ENCODE measurements around the gene METTL2B.

METTL2B gene

DNA sequence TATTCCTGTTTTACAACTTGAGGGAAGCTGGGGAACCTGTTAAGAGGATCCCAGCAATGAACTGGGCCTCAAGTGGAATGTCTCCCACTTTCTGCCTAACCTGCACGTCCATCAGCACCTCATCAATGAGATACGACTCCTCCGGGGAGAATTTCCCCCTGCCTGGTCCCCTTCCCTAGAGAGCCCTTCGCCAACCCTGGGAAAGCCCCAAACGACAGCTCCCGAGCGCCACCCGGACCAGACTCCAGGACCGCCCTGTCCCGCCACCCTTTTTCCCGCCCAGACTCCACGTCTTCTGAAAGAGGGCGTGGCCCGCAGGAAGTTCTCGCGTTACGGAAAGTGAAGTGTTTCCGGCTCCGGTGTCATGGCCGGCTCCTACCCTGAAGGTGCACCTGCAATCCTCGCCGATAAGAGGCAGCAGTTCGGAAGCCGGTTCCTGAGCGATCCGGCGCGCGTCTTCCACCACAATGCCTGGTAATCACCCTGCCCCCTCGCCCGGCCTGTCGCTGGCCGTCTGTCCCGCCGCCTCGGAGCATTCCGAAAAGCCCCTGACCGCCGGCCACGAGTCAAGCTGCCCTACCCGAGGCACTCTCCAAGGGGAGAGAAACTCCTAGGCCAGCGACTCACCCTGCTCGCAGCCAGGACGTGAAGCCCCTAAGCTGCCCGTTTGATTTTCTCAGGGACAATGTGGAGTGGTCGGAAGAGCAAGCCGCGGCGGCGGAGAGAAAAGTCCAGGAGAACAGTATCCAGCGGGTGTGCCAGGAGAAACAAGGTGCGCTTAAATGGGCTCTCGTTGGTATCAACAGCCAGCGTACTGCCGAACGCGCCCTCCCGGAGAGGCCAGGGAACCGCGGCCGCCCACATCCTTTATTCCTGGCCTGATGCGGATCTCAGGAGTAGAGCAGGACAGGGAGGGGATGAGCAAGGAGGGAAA is at the start of gene METTL2B:
Gene METTL2B, plus strand, starts transcription at position 347 of the 934 bp plus-strand sequence. Its CDS starts 18 bp downstream, at position 365.
- peak; percentile 79 to 89 for DNase-seq

- no peak for DNase-seq
Measured at GRCh38 chr7:128427289-128427891, 49.2 kb upstream of the METTL2B start.

GRCh38 chr7:128430207-128430606 is 46.3 kb upstream of the METTL2B start:
- DNase-seq, result no peak

DNA sequence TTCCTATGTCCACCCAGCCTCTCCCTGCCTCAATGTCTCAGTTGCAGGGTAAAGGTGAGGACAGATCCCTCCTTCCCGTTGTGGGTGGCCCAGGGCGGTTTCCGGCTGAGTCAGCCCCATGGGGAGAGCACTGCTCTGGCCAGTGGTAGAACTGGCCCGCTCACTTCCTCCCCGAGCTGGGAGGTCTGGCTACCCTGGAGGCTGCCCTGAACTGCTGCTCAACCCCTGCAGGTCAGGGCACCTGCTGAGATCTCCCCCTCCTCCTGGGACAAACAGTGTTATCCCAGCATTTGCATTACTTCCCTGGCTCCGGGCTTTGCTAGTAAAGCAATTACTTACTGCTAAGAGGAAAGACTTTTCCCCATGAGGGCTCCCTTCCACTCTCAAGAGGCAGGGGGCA is 45.3 kb upstream of the METTL2B start:
- no peak for DNase-seq

DNA sequence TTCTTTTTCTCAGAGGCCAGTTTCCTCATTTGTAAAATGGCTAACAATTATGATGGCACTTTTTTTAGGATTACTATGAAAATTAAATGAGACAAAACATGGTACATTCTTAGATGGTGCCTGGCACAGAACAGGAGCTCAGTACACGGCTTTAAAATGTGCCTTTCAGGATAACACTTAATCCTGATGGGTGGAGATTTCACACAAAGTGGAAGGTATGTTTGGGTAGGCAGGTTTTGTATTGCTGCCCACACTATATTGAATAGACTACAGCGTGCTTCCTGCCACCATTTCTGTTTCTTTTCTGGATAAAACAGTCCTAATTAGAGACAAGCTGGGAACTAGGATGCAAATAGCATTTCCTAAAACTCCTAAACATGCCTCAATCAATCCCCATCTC is 44.8 kb upstream of the METTL2B start:
- no peak for DNase-seq

DNA sequence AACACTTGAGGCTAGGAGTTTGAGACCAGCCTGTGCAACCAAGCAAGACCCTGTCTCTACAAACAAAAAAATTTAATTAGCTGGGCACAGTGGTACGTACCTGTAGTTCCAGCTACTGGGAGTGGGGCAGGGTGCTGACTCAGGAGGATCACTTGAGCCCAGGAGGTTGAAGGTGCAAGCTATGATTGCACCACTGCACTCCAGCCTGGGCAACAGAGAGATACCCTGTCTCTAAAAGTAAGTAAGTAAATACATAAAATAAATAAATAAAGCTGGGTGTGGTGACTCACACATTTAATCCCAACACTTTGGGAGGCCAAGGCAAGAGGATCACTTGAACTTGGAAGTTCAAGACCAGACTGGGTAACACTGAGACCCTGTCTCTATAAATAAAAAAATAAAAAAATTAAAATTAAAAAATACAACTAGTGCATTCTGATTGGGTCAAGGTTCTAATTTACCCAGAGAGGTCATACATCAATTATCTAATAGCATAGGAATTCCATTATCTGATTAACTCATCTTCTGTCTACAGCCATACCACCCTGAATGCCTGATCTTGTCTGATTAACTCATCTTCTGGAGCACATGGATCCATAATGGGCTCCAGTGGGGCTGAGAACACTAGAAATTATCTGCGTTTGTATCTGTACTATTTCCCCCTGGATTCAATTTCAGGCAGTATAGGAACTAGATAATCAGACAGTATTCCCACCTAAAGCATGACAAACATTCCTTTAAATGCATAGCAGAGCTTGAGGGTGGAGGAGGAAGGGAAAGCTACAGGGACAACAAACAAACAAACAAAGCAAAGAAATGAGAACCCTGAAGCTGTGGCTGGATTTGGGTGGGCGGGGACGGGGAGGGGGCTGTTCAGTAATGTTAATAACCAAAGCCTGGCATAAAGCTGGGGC is 41.9 kb upstream of the METTL2B start:
- no peak for DNase-seq

GRCh38 chr7:128435327-128435686 is 41.2 kb upstream of the METTL2B start:
- no peak for DNase-seq

DNA sequence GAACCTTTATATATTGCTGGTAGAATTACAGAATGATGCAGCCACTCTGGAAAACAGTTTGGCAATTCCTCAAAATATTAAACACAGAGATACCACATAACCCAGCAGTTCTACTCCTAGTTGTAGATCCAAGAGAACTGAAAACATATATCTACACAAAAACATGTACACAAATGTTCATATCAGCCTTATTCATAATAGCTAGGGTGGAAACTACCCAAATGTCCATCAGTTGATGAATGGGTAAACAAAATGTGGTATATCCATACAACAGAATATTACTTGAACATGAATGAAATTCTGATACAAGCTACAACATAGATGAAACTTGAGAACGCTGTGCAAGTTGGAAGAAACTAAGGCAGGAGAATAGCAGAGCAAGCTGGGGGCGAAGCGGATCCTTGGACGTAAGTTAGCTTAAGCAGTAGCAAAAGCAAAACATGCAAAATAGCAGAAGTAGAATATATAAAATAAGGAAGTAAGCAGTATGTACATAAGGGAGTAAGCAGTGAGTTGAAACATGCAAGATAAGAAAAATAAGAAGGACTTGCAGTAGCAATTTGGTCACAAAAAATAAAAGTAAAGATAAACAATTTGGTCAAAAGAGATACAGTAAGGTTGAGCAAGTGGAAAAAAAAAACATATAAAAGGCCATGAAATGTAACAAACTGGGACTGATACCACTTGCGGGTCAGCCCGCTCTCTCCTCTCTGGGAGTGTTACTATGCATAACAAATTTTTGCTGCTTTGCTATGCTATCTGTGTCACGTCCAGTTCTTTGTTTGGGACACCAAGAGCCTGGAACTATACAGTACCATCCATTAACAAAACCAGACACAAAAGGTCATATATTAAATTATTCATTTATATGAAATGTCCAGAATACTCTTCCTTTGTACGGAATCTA is 38.9 kb upstream of the METTL2B start:
- DNase-seq, result no peak

DNA sequence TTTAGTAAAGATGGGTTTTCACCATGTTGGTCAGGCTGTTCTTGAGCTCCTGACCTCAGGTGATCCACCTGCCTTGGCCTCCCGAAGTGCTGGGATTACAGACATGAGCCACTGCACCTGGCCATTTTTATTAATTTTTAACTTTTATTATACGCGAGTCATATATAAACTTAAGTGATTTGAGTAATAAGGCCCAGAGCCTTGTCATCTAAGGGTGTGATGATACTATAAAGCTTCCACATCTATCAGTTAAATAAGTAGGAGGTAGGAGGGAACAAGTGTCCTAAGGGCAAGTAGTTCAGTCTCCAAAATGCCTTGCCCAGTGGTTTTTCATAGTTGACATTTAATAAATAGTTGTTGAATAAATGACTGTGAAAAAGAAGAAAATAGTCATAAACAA is 34.2 kb upstream of the METTL2B start:
- DNase-seq, result no peak

- DNase-seq, result no peak
Measured at GRCh38 chr7:128443831-128444600, 32.5 kb upstream of the METTL2B start.

DNA sequence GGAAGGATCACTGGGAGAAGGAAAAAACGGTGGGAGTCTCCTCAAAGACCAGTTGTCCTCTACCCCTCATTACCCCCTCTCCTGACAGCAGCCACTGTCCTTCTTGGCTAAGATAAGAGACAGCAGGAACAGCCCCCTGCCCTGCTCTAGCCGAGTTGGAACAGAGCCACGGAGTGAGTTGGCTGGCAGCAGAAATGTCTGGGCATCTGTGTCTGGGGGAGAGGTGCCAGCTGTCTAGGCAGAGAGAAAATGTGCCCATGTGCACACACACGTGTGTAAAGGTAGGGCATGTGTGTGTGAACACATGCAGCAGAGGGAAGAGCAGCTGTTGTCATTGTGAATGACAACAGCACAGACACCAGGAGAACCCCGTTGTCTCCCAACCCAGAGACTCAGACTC is 30.2 kb upstream of the METTL2B start:
- DNase-seq, result no peak

GRCh38 chr7:128447941-128448564 is 28.5 kb upstream of the METTL2B start:
- no peak for DNase-seq

DNA sequence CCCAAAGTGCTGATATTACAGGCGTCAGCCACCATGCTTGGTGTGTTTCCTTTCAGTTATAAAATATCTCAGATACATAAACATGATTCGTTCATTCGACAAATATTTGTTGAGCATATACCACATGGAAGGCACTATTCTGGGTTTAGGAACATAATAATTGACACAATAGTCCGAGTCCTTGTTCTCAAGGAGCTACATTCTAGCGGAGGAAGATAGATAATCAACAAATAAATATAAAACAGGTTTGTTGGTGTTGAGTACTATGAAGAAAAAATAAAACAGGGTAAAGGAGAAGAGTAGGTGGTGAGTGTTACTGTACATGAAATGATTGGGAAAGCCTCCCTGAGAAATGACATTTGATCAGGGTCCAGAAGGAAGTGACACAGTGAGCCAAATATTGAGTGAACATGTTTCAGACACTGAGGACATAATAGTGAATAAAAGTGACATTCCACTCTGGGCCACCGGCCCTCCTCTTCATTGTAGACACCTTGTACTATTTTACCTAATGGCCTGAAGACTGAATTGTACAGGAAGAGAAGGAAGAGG is 27.7 kb upstream of the METTL2B start:
- DNase-seq, result no peak

DNA sequence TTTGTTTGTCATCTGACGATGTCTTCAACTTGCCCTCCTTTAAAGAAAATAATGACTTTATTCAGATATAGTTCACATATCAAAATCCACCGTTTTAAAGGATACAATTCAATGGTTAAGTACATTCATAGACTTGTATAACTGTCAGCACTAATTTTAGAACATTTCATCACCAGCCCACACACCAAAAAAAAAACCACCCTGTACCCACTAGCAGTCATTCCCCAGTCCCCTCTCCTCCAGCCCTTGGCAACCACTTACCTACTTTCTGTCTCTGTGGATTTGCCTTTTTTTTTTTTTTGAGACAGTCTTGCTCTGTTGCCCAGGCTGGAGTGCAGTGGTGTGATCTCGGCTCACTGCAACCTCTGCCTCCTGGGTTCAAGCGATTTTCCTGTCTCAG is 26.1 kb upstream of the METTL2B start:
- no peak for DNase-seq

DNA sequence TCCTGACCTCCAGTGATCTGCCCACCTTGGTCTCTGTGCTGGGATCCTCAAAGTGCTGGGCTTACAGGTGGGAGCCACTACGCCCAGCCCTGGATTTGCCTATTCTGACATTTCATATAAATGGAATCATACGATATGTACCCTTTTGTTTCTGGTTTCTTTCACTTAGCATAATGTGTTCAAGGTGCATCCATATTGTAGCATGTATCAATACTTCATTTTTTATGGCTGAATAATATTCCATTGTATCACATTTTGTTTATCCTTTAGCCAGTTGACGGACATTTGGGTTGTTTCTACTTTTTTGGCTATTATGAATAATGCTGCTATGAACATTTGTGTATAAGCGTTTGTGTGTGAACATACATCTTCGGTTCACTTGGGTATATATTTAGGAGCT is 25.6 kb upstream of the METTL2B start:
- no peak for DNase-seq

- no peak for DNase-seq
Measured at GRCh38 chr7:128452552-128452951, 24.0 kb upstream of the METTL2B start.

DNA sequence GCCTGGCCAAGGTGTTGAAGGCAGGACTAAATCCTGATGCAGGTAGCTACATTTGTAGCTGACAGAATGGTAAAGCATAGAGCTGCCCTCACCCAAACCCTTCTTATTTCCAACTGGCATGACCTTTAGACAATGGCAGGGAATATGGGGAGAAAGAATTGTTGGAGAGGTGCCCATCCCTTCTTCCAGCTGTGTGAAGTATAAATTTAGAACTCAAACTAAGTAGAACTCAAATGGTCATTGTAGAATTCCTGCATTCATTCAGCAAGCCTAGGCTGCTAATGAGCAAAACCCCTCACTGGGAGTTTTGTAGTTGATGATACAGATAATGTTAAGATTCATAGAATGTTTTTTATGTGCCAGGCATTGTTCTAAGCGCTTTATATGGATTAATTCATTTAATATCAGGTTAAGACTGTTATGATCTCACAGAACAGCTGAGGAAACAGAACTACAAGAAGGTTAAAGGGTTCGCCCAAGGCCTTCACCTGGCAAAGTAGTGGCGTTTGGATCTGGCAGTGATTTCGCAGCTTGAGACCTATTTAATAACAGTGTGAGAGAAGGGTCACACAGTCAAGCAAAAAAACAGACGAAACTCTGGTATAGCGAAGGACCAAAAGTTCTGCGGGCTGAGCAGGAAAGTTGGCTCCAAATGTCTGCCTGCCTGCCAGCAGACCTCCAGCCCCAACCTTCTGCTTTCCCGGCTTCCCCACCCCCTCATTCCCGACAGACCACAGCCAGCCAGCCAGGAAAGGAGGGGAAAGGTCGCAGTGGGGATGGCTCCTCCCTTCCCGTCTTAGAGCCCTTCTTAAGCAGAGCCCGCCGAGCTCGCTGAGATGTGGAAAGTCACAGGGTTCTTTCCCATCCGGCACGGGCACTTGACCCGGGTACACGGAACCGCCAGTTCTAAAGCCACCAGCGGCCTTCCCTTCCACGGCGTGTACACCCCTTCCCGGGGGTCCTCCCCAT is 22.4 kb upstream of the METTL2B start:
- no peak for DNase-seq

- no peak for DNase-seq
Measured at GRCh38 chr7:128454808-128455542, 21.6 kb upstream of the METTL2B start.
